22Rv1 (cell line): ENCODE measurements around the gene GTSF1L.

ENCODE experiments used
- ZFX ChIP-seq: fragments of 450-650 bp; IDR thresholded peaks from 2 replicates; pipeline ENCODE4 v1.6.1; 2017; ENCODE audit warnings: antibody characterized with exemption, borderline replicate concordance
- TF ChIP-seq, protein P1 (sequence below): fragments of 450-650 bp; IDR thresholded peaks from 2 replicates; pipeline ENCODE4 v1.5.1; 2017; ENCODE audit warnings: mild to moderate bottlenecking

GRCh38 chr20:43725666-43726065, 1.1 kb downstream of the GTSF1L start:
- TF ChIP-seq, protein P1, sequence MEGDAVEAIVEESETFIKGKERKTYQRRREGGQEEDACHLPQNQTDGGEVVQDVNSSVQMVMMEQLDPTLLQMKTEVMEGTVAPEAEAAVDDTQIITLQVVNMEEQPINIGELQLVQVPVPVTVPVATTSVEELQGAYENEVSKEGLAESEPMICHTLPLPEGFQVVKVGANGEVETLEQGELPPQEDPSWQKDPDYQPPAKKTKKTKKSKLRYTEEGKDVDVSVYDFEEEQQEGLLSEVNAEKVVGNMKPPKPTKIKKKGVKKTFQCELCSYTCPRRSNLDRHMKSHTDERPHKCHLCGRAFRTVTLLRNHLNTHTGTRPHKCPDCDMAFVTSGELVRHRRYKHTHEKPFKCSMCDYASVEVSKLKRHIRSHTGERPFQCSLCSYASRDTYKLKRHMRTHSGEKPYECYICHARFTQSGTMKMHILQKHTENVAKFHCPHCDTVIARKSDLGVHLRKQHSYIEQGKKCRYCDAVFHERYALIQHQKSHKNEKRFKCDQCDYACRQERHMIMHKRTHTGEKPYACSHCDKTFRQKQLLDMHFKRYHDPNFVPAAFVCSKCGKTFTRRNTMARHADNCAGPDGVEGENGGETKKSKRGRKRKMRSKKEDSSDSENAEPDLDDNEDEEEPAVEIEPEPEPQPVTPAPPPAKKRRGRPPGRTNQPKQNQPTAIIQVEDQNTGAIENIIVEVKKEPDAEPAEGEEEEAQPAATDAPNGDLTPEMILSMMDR = no peak
- TF ChIP-seq ZFX = no peak
